ENCODE results near the gene PSMA7.

DNA sequence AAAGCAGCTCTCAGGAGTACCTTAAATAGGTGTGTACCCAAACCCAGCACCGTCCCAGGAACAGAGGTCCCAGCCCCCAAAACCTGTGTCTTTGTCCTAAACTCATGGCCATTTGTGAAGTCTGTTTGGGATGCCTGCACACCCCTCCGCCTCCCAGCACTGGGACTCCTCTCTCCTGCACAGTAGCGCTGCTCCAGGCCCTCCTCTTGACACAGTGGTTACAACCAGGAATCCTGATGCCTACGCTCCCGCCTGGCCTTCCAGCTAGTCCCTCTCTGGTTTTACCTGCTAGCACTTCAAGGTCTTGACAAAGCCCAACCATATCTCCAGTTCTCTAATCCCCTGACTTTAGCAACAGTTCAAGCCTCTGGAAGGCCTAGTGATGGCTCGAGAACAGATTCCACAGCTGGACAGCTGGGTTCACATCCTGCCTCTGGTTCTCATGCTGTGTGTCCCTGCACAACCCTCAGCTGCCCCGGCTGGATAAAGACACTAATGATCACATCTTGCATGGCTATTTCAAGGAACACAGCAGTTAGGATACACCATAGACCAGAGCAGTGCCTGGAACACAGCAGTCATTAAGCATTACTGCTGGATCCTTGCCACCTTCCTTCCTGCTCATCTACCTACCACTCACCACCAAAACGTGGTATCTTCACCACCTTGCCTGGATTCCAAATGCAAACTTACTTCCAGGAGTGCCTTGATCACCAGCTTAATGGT, 5.6 kb downstream of the PSMA7 start:
- TF ChIP-seq, protein P1, sequence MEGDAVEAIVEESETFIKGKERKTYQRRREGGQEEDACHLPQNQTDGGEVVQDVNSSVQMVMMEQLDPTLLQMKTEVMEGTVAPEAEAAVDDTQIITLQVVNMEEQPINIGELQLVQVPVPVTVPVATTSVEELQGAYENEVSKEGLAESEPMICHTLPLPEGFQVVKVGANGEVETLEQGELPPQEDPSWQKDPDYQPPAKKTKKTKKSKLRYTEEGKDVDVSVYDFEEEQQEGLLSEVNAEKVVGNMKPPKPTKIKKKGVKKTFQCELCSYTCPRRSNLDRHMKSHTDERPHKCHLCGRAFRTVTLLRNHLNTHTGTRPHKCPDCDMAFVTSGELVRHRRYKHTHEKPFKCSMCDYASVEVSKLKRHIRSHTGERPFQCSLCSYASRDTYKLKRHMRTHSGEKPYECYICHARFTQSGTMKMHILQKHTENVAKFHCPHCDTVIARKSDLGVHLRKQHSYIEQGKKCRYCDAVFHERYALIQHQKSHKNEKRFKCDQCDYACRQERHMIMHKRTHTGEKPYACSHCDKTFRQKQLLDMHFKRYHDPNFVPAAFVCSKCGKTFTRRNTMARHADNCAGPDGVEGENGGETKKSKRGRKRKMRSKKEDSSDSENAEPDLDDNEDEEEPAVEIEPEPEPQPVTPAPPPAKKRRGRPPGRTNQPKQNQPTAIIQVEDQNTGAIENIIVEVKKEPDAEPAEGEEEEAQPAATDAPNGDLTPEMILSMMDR (conservative IDR thresholded peaks at IDR 0.05; ENCODE audit: low read length): no peak
- no peak for TF ChIP-seq EZH2phosphoT487 (IDR thresholded peaks at IDR 0.05; ENCODE audit: borderline replicate concordance)

Data from Loucy (cell line).